HL-60/S4 treated with phorbol 12-myristate 13-acetate at 8.2 ng/mL for 4 days and 3 days (cell line): ENCODE data around the gene YBX1.
"Not testable (repeated sequence)": the region's sequence is repeated elsewhere in the genome, so short reads cannot be mapped to it uniquely, and the experiment has no call there.

Source experiments
- in situ Hi-C: fragments of 300-500 bp; cut with MboI; formaldehyde crosslinking; loops from 2 replicates; pipeline ENCODE4 v1.15.0; 2022; ENCODE audit warnings: low sequenced_read_pairs

The YBX1 gene

GRCh38 chr1:42681741-42682483 lies at the start of gene YBX1:
TSS of gene YBX1 (plus strand) at chr1:42682418. CDS start at chr1:42682566, 148 bp downstream.
- in situ Hi-C loops: no loop called here

DNA sequence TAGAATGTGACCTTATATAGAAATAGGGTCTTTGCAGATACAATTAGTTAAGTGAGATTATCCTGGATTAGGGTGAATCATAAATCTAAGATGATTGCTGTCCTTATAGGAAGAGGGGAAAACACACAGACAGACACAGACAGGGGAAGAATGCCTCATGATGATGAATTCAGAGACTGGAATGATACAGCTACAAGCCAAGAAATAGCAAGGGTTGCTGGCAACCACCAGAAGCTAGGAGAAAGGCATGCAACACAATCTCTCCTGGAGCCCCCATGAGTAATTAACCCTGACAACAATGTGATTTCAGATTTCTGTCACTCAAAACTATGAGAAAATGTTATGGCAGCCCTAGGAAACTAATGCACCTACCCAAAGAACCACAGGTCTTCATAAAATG lies 43.1 kb upstream of the YBX1 start:
- in situ Hi-C loops: no loop called here

GRCh38 chr1:42646056-42646455 lies 36.2 kb upstream of the YBX1 start:
- in situ Hi-C loops: no loop called here

DNA sequence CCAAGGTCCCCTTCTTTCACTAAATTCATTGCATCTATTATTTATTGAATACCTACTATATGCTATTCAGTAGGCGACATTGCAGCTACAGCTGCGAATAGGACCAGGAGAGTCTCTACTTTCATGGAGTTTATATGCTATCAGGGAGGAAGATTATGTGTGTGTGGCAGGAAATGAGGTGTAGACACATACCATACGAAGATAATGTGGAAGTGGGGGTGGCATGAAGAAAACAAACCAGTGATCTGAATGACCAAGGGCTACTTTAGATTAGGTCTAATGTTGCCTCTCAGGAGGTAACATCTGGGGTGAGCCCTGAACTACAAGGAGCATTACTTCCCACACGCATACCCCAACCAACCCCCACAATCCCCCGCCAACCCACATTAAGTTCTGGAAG lies 25.0 kb upstream of the YBX1 start:
- in situ Hi-C loops: no loop called here

- in situ Hi-C loops: no loop called here
These were observed 24.0 kb upstream of the YBX1 start, which contains the start of gene PPIH for GRCh38 chr1:42657981-42658876. TSS of gene PPIH (plus strand) at chr1:42658423. CDS start at chr1:42658447, 24 bp downstream.

GRCh38 chr1:42658877-42659337 lies 23.3 kb upstream of the YBX1 start:
- in situ Hi-C loops: no loop called here

- in situ Hi-C loops: no loop called here
These were observed 21.2 kb upstream of the YBX1 start for GRCh38 chr1:42660907-42661500.

- in situ Hi-C loops: no loop called here
These were observed 12.3 kb upstream of the YBX1 start for GRCh38 chr1:42669936-42670335.

- in situ Hi-C loops: no loop called here
These were observed 11.8 kb upstream of the YBX1 start for GRCh38 chr1:42670425-42670824.

GRCh38 chr1:42674214-42674613 lies 8.0 kb upstream of the YBX1 start:
- in situ Hi-C loops: no loop called here

- in situ Hi-C loops: no loop called here
These were observed 7.5 kb upstream of the YBX1 start for GRCh38 chr1:42674682-42675081.

DNA sequence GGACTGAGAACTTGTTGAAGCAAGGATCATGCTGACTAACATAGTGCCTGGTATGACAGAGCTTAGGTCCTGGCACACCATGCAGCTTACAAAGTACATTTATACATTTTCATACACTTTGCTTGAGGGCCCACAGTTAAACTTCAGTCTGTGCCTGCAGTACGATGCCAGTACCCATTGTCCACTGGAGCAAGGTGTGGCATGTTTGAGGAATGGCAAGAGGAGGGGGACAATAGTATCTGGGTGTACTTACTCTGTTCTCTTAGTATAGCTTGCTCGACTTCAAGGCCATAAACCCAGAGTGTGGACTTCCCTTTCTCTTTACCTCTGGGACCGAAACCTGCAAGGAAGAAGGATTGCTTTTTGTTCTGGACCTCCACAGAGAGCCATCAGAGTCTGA lies 6.8 kb upstream of the YBX1 start:
- in situ Hi-C loops: no loop called here

DNA sequence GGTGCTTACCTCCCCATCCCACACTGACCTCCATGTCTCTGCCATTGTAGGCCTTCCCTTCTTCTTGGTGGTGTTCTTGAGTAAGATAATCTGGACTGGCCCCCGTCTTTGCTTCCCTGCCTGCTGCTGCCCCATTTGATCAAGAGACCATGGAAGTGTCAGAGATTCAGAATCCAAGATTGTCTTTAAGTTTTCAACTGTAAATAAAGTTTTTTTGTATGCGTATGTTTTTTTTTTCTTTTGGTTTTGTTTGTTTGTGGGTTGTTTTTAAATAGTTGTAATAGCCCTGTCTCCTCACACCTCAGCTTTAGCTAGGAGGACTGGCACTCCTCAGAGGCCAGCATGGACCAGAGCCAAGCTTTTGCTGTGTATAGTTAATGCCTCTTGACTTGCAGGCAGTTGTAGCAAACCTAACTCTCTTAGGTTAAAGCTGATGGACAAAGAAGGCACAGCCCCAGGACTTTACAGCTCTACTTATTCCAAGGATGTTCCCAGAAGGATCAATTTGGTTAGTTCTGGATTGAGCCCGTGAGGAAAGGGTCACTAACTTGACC lies 5.6 kb upstream of the YBX1 start:
- in situ Hi-C loops: no loop called here

DNA sequence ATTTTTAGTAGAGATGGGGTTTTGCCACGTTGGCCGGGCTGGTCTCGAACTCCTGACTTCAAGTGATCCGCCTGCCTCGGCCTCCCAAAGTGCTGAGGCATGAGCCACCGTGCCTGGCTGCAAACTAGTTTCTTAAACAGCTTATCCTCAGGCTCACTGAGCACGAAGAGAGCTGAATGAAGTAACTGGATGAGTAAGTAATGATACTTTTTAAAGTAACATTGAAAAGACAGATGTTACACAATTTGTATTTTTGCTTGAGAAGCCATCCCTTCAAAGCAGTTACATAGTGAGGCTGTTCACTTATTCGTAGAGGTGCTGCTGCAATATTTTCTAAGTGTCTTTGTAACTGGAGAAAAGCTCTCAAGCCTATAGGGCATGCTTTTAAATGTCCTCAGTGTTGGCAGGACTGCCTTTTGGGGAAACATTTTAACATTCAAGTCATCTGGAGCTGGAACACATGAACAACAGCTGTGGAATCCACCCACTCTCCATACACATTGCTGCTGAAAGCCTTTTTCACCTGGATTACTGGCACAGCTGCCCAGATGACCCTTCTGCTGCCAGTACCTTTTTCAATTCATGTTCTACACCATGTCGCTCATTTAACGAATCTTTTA lies 2.7 kb upstream of the YBX1 start:
- in situ Hi-C loops: no loop called here

- in situ Hi-C loops: no loop called here
These were observed 2.2 kb upstream of the YBX1 start for GRCh38 chr1:42680055-42680454.

DNA sequence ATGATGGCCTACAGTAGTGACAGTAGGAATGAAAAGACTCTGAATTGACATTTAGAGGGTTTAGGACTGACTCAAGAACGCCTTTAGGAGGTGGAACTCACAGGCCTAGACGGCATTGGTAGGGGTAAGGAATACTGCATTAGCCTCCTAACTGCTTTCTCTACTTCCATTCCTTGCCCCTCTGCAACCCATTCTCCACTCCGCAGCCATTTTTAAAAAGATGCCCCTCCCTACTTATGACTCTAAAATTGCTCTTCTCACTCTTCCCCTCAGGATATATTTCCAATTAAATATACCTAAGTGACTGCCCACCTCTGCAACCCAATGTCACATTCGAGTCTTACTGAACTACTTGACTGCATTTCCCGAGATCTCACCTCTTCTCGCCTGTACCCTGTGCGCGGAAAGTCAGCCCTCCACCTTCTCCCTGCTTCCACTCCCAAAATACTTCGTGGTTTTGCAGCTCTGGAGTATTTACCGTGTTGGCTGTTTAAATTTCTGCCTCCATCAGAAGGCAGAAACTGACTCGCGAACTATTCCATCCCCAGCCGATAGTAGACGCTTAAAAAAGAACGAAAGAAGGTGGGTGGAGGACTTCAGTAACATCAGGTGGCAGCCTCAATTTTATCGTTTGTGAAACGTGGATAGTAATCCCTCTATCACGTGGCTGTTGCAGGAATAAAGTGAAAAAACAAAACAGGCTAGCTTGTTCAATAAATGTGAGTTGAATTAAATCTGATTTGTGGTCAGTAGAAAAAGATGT lies 1.1 kb upstream of the YBX1 start:
- in situ Hi-C loops: no loop called here

GRCh38 chr1:42682484-42682738 lies 193 bp downstream of the YBX1 start:
- in situ Hi-C loops: not testable (repeated sequence)

DNA sequence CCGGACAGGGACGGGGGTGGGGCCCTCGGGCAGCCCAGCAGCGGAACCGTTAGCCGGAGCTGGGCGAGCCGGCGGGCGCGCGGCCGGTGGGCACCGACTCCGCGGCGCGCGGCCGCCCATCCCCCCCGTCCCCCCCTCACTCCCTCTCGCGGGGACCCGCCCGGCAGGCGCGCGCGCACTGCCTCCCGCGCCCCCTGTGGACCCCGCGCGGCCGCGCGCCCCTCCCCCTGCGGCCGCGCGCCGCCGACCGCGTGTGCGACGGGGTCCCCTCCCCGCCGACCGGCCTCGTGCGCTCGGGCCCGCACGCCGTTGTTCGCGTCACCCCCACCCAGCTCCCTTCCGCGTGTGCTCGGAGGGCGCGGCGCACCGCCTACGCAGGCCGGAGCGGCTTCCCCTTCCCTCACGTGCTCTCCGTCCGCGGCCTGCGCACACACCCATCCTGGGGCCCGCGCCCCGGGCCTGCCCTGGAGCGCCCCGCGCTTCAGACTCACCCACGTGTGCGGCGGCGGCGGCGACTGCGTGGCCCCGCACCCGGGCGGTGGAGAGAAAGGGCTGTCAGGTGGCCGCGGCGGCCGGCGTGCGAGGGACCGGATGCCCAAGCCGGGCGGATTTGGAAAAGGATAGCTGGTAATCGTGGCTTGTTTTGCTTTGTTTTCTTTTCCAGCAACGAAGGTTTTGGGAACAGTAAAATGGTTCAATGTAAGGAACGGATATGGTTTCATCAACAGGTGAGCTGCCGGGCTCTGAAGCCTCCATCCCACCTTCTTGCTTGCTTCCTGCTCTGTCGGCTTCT lies 717 bp downstream of the YBX1 start:
- in situ Hi-C loops: no loop called here

DNA sequence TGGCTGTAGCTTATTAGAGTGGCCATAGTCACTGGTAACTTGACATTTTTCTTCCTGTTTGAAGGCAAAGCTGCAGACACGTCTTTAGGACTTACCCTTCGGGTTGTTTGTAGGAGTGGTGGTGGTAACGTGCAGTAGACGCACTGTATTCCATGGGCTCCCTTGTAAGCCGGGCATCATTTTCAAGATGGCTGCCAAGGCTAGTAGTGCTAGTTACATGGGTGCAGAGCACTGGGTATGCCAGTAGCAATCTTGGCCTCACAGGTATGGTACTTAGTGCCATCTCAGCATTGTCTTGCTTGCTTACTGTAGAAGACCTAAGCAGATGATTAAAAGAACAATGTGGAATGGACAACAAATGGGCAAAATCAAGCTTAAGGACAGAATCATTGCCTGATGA lies 1.9 kb downstream of the YBX1 start:
- in situ Hi-C loops: no loop called here

- in situ Hi-C loops: no loop called here
These were observed 4.2 kb downstream of the YBX1 start for GRCh38 chr1:42686418-42686817.
